ENCODE results near the gene SERPINA12. TPM values are rescaled to one million over a fixed set of nuclear protein-coding genes. Genes with fewer than 3 reads are reported as not detected.
"Not testable (repeated sequence)": the region's sequence is repeated elsewhere in the genome, so short reads cannot be mapped to it uniquely, and the experiment has no call there.

SERPINA12 gene
- polyA plus RNA-seq, 4 donors = 0.30 to 0.77 (median 0.48) TPM

- DNase-seq (ENCODE audit: low read depth in 4 of 4, low spot score in 2 of 4) = no peak
These were observed 28.9 kb upstream of the SERPINA12 start for GRCh38 chr14:94538070-94538740.

- DNase-seq (ENCODE audit: low read depth in 4 of 4, low spot score in 2 of 4) = no peak
These were observed 27.6 kb upstream of the SERPINA12 start for GRCh38 chr14:94536836-94537235.

GRCh38 chr14:94535506-94535905 is 26.2 kb upstream of the SERPINA12 start:
- DNase-seq (ENCODE audit: low read depth in 4 of 4, low spot score in 2 of 4) = no peak

GRCh38 chr14:94532447-94532846 is 23.2 kb upstream of the SERPINA12 start:
- no peak for DNase-seq (ENCODE audit: low read depth in 4 of 4, low spot score in 2 of 4)

- DNase-seq (ENCODE audit: low read depth in 4 of 4, low spot score in 2 of 4) = no peak
These were observed 21.9 kb upstream of the SERPINA12 start for GRCh38 chr14:94531187-94531586.

GRCh38 chr14:94524093-94524492 is 14.8 kb upstream of the SERPINA12 start:
- no peak for DNase-seq (ENCODE audit: low read depth in 4 of 4, low spot score in 2 of 4)

GRCh38 chr14:94523265-94523664 is 14.0 kb upstream of the SERPINA12 start:
- DNase-seq (ENCODE audit: low read depth in 4 of 4, low spot score in 2 of 4) = no peak

GRCh38 chr14:94522115-94522724 is 13.0 kb upstream of the SERPINA12 start:
- no peak for DNase-seq (ENCODE audit: low read depth in 4 of 4, low spot score in 2 of 4)

GRCh38 chr14:94521375-94522114 is 12.3 kb upstream of the SERPINA12 start:
- DNase-seq (ENCODE audit: low read depth in 4 of 4, low spot score in 2 of 4) = no peak

- DNase-seq (ENCODE audit: low read depth in 4 of 4, low spot score in 2 of 4) = no peak
These were observed 8.5 kb upstream of the SERPINA12 start for GRCh38 chr14:94517641-94518257.

GRCh38 chr14:94517248-94517640 is 8.0 kb upstream of the SERPINA12 start:
- DNase-seq (ENCODE audit: low read depth in 4 of 4, low spot score in 2 of 4) = no peak

GRCh38 chr14:94515856-94516255 is 6.6 kb upstream of the SERPINA12 start:
- no peak for DNase-seq (ENCODE audit: low read depth in 4 of 4, low spot score in 2 of 4)

GRCh38 chr14:94515426-94515825 is 6.2 kb upstream of the SERPINA12 start:
- no peak for DNase-seq (ENCODE audit: low read depth in 4 of 4, low spot score in 2 of 4)

- no peak for DNase-seq (ENCODE audit: low read depth in 4 of 4, low spot score in 2 of 4)
These were observed 5.1 kb upstream of the SERPINA12 start for GRCh38 chr14:94514351-94514750.

- not testable (repeated sequence) for DNase-seq (ENCODE audit: low read depth in 4 of 4, low spot score in 2 of 4)
These were observed 1.2 kb upstream of the SERPINA12 start for GRCh38 chr14:94510481-94510880.

- no peak for DNase-seq (ENCODE audit: low read depth in 4 of 4, low spot score in 2 of 4)
These were observed 3.6 kb downstream of the SERPINA12 start for GRCh38 chr14:94505641-94506040.

- no peak for DNase-seq (ENCODE audit: low read depth in 4 of 4, low spot score in 2 of 4)
These were observed 4.1 kb downstream of the SERPINA12 start for GRCh38 chr14:94505206-94505605.

GRCh38 chr14:94501588-94502516 is 7.4 kb downstream of the SERPINA12 start:
- no peak for DNase-seq (ENCODE audit: low read depth in 4 of 4, low spot score in 2 of 4)

GRCh38 chr14:94500264-94500663 is 9.0 kb downstream of the SERPINA12 start:
- DNase-seq (ENCODE audit: low read depth in 4 of 4, low spot score in 2 of 4) = no peak

GRCh38 chr14:94499673-94500072 is 9.6 kb downstream of the SERPINA12 start:
- DNase-seq (ENCODE audit: low read depth in 4 of 4, low spot score in 2 of 4) = no peak
